T-helper 1 cell treated with Interleukin-12 subunit alpha and Interleukin-12 subunit beta and Interleukin-4 antibody, amounts not matched to agents 30 ng/mL and 1 ng/mL, for 36 hours (primary cell): ENCODE data around the gene ADA. TPM values are rescaled to one million over a fixed set of nuclear protein-coding genes. Genes with fewer than 3 reads are reported as not detected.
"Not testable (repeated sequence)": the region's sequence is repeated elsewhere in the genome, so short reads cannot be mapped to it uniquely, and the experiment has no call there.

Experiments used
- intact Hi-C: fragments of 100-400 bp; cut with micrococcal nuclease; formaldehyde crosslinking; loops from one replicate; pipeline ENCODE4 v1.15.1; 2024
- total RNA-seq: library from RNA; stranded (reverse); gene quantifications from 2 replicates; pipeline ENCODE4 v1.2.3, GENCODE V29; 2022

ADA gene
- total RNA-seq, 1 donor from 2014 or later, result 105 TPM

GRCh38 chr20:44678990-44679611 is 27.6 kb upstream of the ADA start:
- intact Hi-C loops, result no loop called here

- intact Hi-C loops, result no loop called here
Observed at GRCh38 chr20:44678242-44678641, 26.7 kb upstream of the ADA start.

GRCh38 chr20:44672318-44672902 is 20.9 kb upstream of the ADA start:
- intact Hi-C loops, result not testable (repeated sequence)

GRCh38 chr20:44671541-44671940 is 20.0 kb upstream of the ADA start:
- intact Hi-C loops, result loop anchor here (1.0 kb wide), 2 partner anchors 14 to 19 kb away; no protein-coding TSS in a partner anchor

- intact Hi-C loops, result loop anchor here (1.0 kb wide), 2 partner anchors 14 to 19 kb away; no protein-coding TSS in a partner anchor
Observed at GRCh38 chr20:44670851-44671250, 19.4 kb upstream of the ADA start.

- intact Hi-C loops, result no loop called here
Observed at GRCh38 chr20:44666066-44666465, 14.6 kb upstream of the ADA start.

- intact Hi-C loops, result no loop called here
Observed at GRCh38 chr20:44664131-44664530, 12.6 kb upstream of the ADA start.

- intact Hi-C loops, result no loop called here
Observed at GRCh38 chr20:44662261-44662660, 10.8 kb upstream of the ADA start.

GRCh38 chr20:44660581-44660980 is 9.1 kb upstream of the ADA start:
- intact Hi-C loops, result no loop called here

GRCh38 chr20:44659931-44660330 is 8.4 kb upstream of the ADA start:
- intact Hi-C loops, result no loop called here

- intact Hi-C loops, result no loop called here
Observed at GRCh38 chr20:44658810-44659209, 7.3 kb upstream of the ADA start.

- intact Hi-C loops, result no loop called here
Observed at GRCh38 chr20:44657875-44658274, 6.4 kb upstream of the ADA start.

- intact Hi-C loops, result no loop called here
Observed at GRCh38 chr20:44656448-44656847, 4.9 kb upstream of the ADA start.

- intact Hi-C loops, result loop anchor here (5.0 kb wide), 2 partner anchors 177 to 763 kb away; partner anchors contain the start of genes PIGT and TTPAL
Observed at GRCh38 chr20:44654210-44654609, 2.7 kb upstream of the ADA start.

- intact Hi-C loops, result loop anchor here (2.0 to 5.0 kb wide), 3 partner anchors 133 to 764 kb away; partner anchors contain the start of genes PIGT and TTPAL
Observed at GRCh38 chr20:44653546-44653945, 2.0 kb upstream of the ADA start.

- intact Hi-C loops, result loop anchor here (2.0 to 5.0 kb wide), 3 partner anchors 174 to 766 kb away; partner anchors contain the start of genes PIGT, STK4 and TTPAL
Observed at GRCh38 chr20:44651434-44651683, 140 bp downstream of the ADA start.

- intact Hi-C loops, result loop anchor here (2.0 to 5.0 kb wide), 3 partner anchors 174 to 766 kb away; partner anchors contain the start of genes PIGT, STK4 and TTPAL
Observed at GRCh38 chr20:44650771-44651433, 597 bp downstream of the ADA start.

GRCh38 chr20:44649976-44650375 is 1.5 kb downstream of the ADA start:
- intact Hi-C loops, result loop anchor here (2.0 to 10.0 kb wide), 4 partner anchors 173 to 895 kb away; partner anchors contain the start of genes PIGT, STK4 and TTPAL

- intact Hi-C loops, result loop anchor here (10.0 kb wide), 1 partner anchor 894 kb away; no protein-coding TSS in a partner anchor
Observed at GRCh38 chr20:44649126-44649525, 2.4 kb downstream of the ADA start.

GRCh38 chr20:44648579-44648978 is 2.9 kb downstream of the ADA start:
- intact Hi-C loops, result loop anchor here (10.0 kb wide), 1 partner anchor 894 kb away; no protein-coding TSS in a partner anchor

GRCh38 chr20:44648068-44648467 is 3.4 kb downstream of the ADA start:
- intact Hi-C loops, result loop anchor here (10.0 kb wide), 1 partner anchor 893 kb away; no protein-coding TSS in a partner anchor

GRCh38 chr20:44646641-44647274 is 4.7 kb downstream of the ADA start:
- intact Hi-C loops, result loop anchor here (10.0 kb wide), 1 partner anchor 892 kb away; no protein-coding TSS in a partner anchor
